Esophagus mucosa (tissue), 1 donor: ENCODE measurements around the gene PHYHIPL. TPM values are rescaled to one million over a fixed set of nuclear protein-coding genes. Genes with fewer than 3 reads are reported as not detected.

Source experiments
- ATAC-seq: fragments of 200-7000 bp; cut with Tn5 transposase; one replicate; pipeline ENCODE4 v1.9.1; 2020
- total RNA-seq: library from RNA; stranded (reverse); gene quantifications from one replicate; pipeline ENCODE4 v1.2.4, GENCODE V29; 2023
- donor health status: DM: yes; HTN: yes; CAD: no.

PHYHIPL gene
- total RNA-seq, 1 donor from 2014 or later, result not detected

- ATAC-seq, result no peak
Measured at GRCh38 chr10:59258890-59259289, 82.4 kb downstream of the PHYHIPL start.

- no peak for ATAC-seq
Measured at GRCh38 chr10:59265141-59265540, 88.7 kb downstream of the PHYHIPL start.

- ATAC-seq, result no peak
Measured at GRCh38 chr10:59266321-59266720, 89.9 kb downstream of the PHYHIPL start.

GRCh38 chr10:59268460-59268859, 92.0 kb downstream of the PHYHIPL start:
- ATAC-seq, result no peak

GRCh38 chr10:59269651-59270050, 93.2 kb downstream of the PHYHIPL start:
- no peak for ATAC-seq

GRCh38 chr10:59270492-59270891, 94.0 kb downstream of the PHYHIPL start:
- ATAC-seq, result no peak

GRCh38 chr10:59271160-59271559, 94.7 kb downstream of the PHYHIPL start:
- ATAC-seq, result no peak

GRCh38 chr10:59272061-59272460, 95.6 kb downstream of the PHYHIPL start:
- ATAC-seq, result no peak

GRCh38 chr10:59273445-59273844, 97.0 kb downstream of the PHYHIPL start:
- ATAC-seq, result no peak

- ATAC-seq, result no peak
Measured at GRCh38 chr10:59276133-59276532, 99.7 kb downstream of the PHYHIPL start.

GRCh38 chr10:59276919-59277318, 100.5 kb downstream of the PHYHIPL start:
- ATAC-seq, result no peak

- no peak for ATAC-seq
Measured at GRCh38 chr10:59279476-59279875, 103.0 kb downstream of the PHYHIPL start.

- ATAC-seq, result no peak
Measured at GRCh38 chr10:59279991-59280505, 103.6 kb downstream of the PHYHIPL start.

- ATAC-seq, result no peak
Measured at GRCh38 chr10:59281861-59282260, 105.4 kb downstream of the PHYHIPL start.

- ATAC-seq, result peak; percentile 95
Measured at GRCh38 chr10:59283456-59284091, 107.1 kb downstream of the PHYHIPL start.

- ATAC-seq, result peak; percentile 67
Measured at GRCh38 chr10:59284118-59284975, 107.9 kb downstream of the PHYHIPL start.

- no peak for ATAC-seq
Measured at GRCh38 chr10:59285073-59285472, 108.6 kb downstream of the PHYHIPL start.

GRCh38 chr10:59285848-59286247, 109.4 kb downstream of the PHYHIPL start:
- no peak for ATAC-seq

GRCh38 chr10:59287587-59288255, 111.3 kb downstream of the PHYHIPL start:
- no peak for ATAC-seq

GRCh38 chr10:59289853-59290252, 113.4 kb downstream of the PHYHIPL start:
- ATAC-seq, result no peak

- ATAC-seq, result no peak
Measured at GRCh38 chr10:59290448-59290847, 114.0 kb downstream of the PHYHIPL start.
